OCI-LY1 (cell line): ENCODE data around the gene HLA-DPA1.

Experiments
- H2AFZ ChIP-seq: fragments of 200-600 bp; sonication (generic), shearing (Covaris generic); 2 replicates; pipeline ENCODE4 v1.6.0; 2014; ENCODE audit warnings: antibody characterized with exemption, mild to moderate bottlenecking, low read length
- H3F3A ChIP-seq: fragments of 200-600 bp; sonication (generic), shearing (Covaris generic); 2 replicates; pipeline ENCODE4 v1.6.0; 2014; ENCODE audit warnings: mild to moderate bottlenecking, antibody characterized with exemption, low read length, moderate library complexity; ENCODE audit not compliant: insufficient read depth
- H3K27ac ChIP-seq: fragments of 200-600 bp; sonication (generic); 2 replicates; pipeline ENCODE4 v1.5.1; 2014; ENCODE audit warnings: low read length, mixed run types, mild to moderate bottlenecking, low read depth; ENCODE audit not compliant: poor library complexity, severe bottlenecking
- H3K27me3 ChIP-seq: fragments of 200-600 bp; sonication (generic); 2 replicates; pipeline ENCODE4 v1.6.0; 2014; ENCODE audit warnings: antibody characterized with exemption, mild to moderate bottlenecking, low read length, moderate library complexity; ENCODE audit not compliant: insufficient read depth
- H3K36me3 ChIP-seq: fragments of 200-600 bp; sonication (generic); 2 replicates; pipeline ENCODE4 v1.6.1; 2014; ENCODE audit warnings: mild to moderate bottlenecking, antibody characterized with exemption, low read length, moderate library complexity, mixed read lengths; ENCODE audit not compliant: insufficient read depth
- H3K4me1 ChIP-seq: fragments of 200-600 bp; sonication (generic); 2 replicates; pipeline ENCODE4 v1.5.1; 2014; ENCODE audit warnings: mild to moderate bottlenecking, low read length, moderate library complexity; ENCODE audit not compliant: insufficient read depth, severe bottlenecking
- H3K4me2 ChIP-seq: fragments of 200-600 bp; sonication (generic), shearing (Covaris generic); 2 replicates; pipeline ENCODE4 v1.6.1; 2014; ENCODE audit warnings: low read length
- H3K4me3 ChIP-seq: fragments of 200-600 bp; sonication (generic); 2 replicates; pipeline ENCODE4 v1.5.1; 2014; ENCODE audit warnings: low read length, low read depth, mild to moderate bottlenecking, mixed read lengths; ENCODE audit not compliant: poor library complexity, severe bottlenecking
- H3K79me2 ChIP-seq: fragments of 200-600 bp; shearing (Covaris generic); 2 replicates; pipeline ENCODE4 v1.6.1; 2016; ENCODE audit warnings: mixed run types, low read length, mixed read lengths; ENCODE audit not compliant: insufficient read depth
- H3K9ac ChIP-seq: fragments of 200-600 bp; sonication (generic), shearing (Covaris generic); 2 replicates; pipeline ENCODE4 v1.6.1; 2014; ENCODE audit warnings: mild to moderate bottlenecking, low read length, mixed read lengths
- H3K9me2 ChIP-seq: fragments of 200-600 bp; sonication (generic), shearing (Covaris generic); 2 replicates; pipeline ENCODE4 v1.6.1; 2014; ENCODE audit warnings: low read depth, mild to moderate bottlenecking, low read length, mixed read lengths
- H3K9me3 ChIP-seq: fragments of 200-600 bp; shearing (Covaris generic); 2 replicates; pipeline ENCODE4 v1.6.1; 2014; ENCODE audit warnings: low read length, mixed read lengths
- H4K20me1 ChIP-seq: fragments of 200-600 bp; sonication (generic), shearing (Covaris generic); 2 replicates; pipeline ENCODE4 v1.6.0; 2016; ENCODE audit warnings: mild to moderate bottlenecking, low read length; ENCODE audit not compliant: insufficient read depth
- CTCF ChIP-seq: fragments of 200-600 bp; sonication (generic), shearing (Covaris generic); IDR thresholded peaks from 2 replicates; pipeline ENCODE4 v1.5.1; 2017; ENCODE audit warnings: mild to moderate bottlenecking, antibody characterized with exemption, low read length, moderate library complexity, mixed read lengths
- EZH2 ChIP-seq: fragments of 200-600 bp; sonication (generic), shearing (Covaris generic); IDR thresholded peaks from 2 replicates; pipeline ENCODE4 v1.8.0; 2017; ENCODE audit warnings: borderline replicate concordance, mixed run types, mild to moderate bottlenecking, antibody characterized with exemption, low read length, moderate library complexity, mixed read lengths

HLA-DPA1 gene

GRCh38 chr6:33069021-33069738 is 4.3 kb downstream of the HLA-DPA1 start:
- no peak overlapping the region for H3K4me3 ChIP-seq
- no peaks in the 10 kb centered on the region for H4K20me1 ChIP-seq
- H3F3A ChIP-seq: no peaks in the 10 kb centered on the region
- no peaks in the 10 kb centered on the region for H3K9me3 ChIP-seq
- H3K27me3 ChIP-seq: no peaks in the 10 kb centered on the region; the same call in 1 of the 2 replicates
- no peak overlapping the region for H3K4me2 ChIP-seq
- H3K27ac ChIP-seq: no peak overlapping the region
- no peak overlapping the region for H2AFZ ChIP-seq
- TF ChIP-seq EZH2 (no peak), CTCF (no peak)
- H3K36me3 ChIP-seq: no peaks in the 10 kb centered on the region
- no peaks in the 10 kb centered on the region for H3K4me1 ChIP-seq
- no peaks in the 10 kb centered on the region for H3K79me2 ChIP-seq
- no peak overlapping the region for H3K9ac ChIP-seq
- H3K9me2 ChIP-seq: no peaks in the 10 kb centered on the region

GRCh38 chr6:33066917-33067521 is 6.4 kb downstream of the HLA-DPA1 start:
- Histone ChIP-seq H3K9me2 (no peaks in the 10 kb centered on the region; the same call in 1 of the 2 replicates), H3K27ac (no peak overlapping the region), H3K4me1 (peaks cover 4% of the 10 kb centered on the region), H2AFZ (no peak overlapping the region), H3K36me3 (no peaks in the 10 kb centered on the region), H3K9me3 (no peaks in the 10 kb centered on the region), H3K4me2 (no peak overlapping the region), H4K20me1 (no peaks in the 10 kb centered on the region), H3F3A (no peaks in the 10 kb centered on the region), H3K4me3 (no peak overlapping the region), H3K79me2 (no peaks in the 10 kb centered on the region), H3K9ac (no peak overlapping the region), H3K27me3 (no peaks in the 10 kb centered on the region; the same call in 1 of the 2 replicates)
- TF ChIP-seq CTCF (no peak), EZH2 (no peak)

- H3K4me1 ChIP-seq: peaks cover 7% of the 10 kb centered on the region
- TF ChIP-seq CTCF (no peak), EZH2 (no peak)
- H3K27me3 ChIP-seq: no peaks in the 10 kb centered on the region; the same call in 1 of the 2 replicates
- no peaks in the 10 kb centered on the region for H3K9me3 ChIP-seq
- no peak overlapping the region for H2AFZ ChIP-seq
- H3F3A ChIP-seq: no peaks in the 10 kb centered on the region
- no peak overlapping the region for H3K27ac ChIP-seq
- H3K79me2 ChIP-seq: no peaks in the 10 kb centered on the region
- H3K36me3 ChIP-seq: no peaks in the 10 kb centered on the region
- H3K4me2 ChIP-seq: no peak overlapping the region
- no peaks in the 10 kb centered on the region for H4K20me1 ChIP-seq
- no peaks in the 10 kb centered on the region; the same call in 1 of the 2 replicates for H3K9me2 ChIP-seq
- H3K9ac ChIP-seq: no peak overlapping the region
- H3K4me3 ChIP-seq: no peak overlapping the region
These were observed 8.1 kb downstream of the HLA-DPA1 start for GRCh38 chr6:33065312-33065711.
